GM10266 (cell line): ENCODE measurements around the gene KIF5C.

Experiments used
- DNase-seq: peaks from one replicate; pipeline ENCODE4 v3.0.0; 2012; ENCODE audit errors: extremely low spot score
- CTCF ChIP-seq: IDR thresholded peaks from 2 replicates; pipeline ENCODE4 v1.5.1; 2012; ENCODE audit warnings: mild to moderate bottlenecking, low read depth; ENCODE audit not compliant: control insufficient read depth, insufficient read depth; ENCODE audit errors: missing control alignments

Gene KIF5C

GRCh38 chr2:148887350-148888002 lies 12.4 kb downstream of the KIF5C start:
- no peak for DNase-seq
- no peak for TF ChIP-seq CTCF

- DNase-seq, result no peak
Observed at GRCh38 chr2:148888003-148888501, 13.0 kb downstream of the KIF5C start.

GRCh38 chr2:148888986-148889385 lies 14.0 kb downstream of the KIF5C start:
- no peak for TF ChIP-seq CTCF
- no peak for DNase-seq

More at GRCh38 chr2:148888003-148888501, 13.0 kb downstream of the KIF5C start:
- TF ChIP-seq CTCF, result peak; percentile 2

- no peak for TF ChIP-seq CTCF
- DNase-seq, result no peak
Observed at GRCh38 chr2:148893906-148894305, 18.9 kb downstream of the KIF5C start.

- no peak for TF ChIP-seq CTCF
- DNase-seq, result no peak
Observed at GRCh38 chr2:148896136-148896535, 21.1 kb downstream of the KIF5C start.

GRCh38 chr2:148899638-148900318 lies 24.8 kb downstream of the KIF5C start:
- no peak for TF ChIP-seq CTCF
- no peak for DNase-seq

GRCh38 chr2:148900350-148900837 lies 25.4 kb downstream of the KIF5C start:
- no peak for TF ChIP-seq CTCF
- no peak for DNase-seq
